K562 (cell line): ENCODE data around the gene NBEA. TPM values are rescaled to one million over a fixed set of nuclear protein-coding genes. Genes with fewer than 3 reads are reported as not detected.
"Not testable (repeated sequence)": the region's sequence is repeated elsewhere in the genome, so short reads cannot be mapped to it uniquely, and the experiment has no call there.

Source experiments
- ATAC-seq: fragments of 200-7000 bp; cut with Tn5 transposase; 3 replicates; pipeline ENCODE4 v1.9.1; 2020; ENCODE audit warnings: moderate library complexity
- BruUV-seq: library from RNA; stranded (reverse); fragments of 400-500 nt; replicated peaks from 2 replicates; lab custom pipeline; 2021; lab: Mats Ljungman, UMichigan
- CTCF ChIA-PET: fragments of 300-600 bp; formaldehyde crosslinking; extraction: SDS; loops from one replicate; lab custom pipeline; 2021; ENCODE audit warnings: low intra/inter-chr PET ratio; lab: Yijun Ruan, JAX
- POLR2A ChIA-PET: fragments of 300-600, 350-650 bp; sonication (Branson Sonifier 250); formaldehyde crosslinking; extraction: SDS; loops from one replicate; lab custom pipeline; 2021; ENCODE audit warnings: antibody characterized with exemption, inconsistent platforms; lab: Yijun Ruan, JAX
- DNase-seq, 4 experiments: peaks; one replicate each; pipeline versions ENCODE4 v3.0.0 to v3.0.0-alpha.2; 2011 to 2018; ENCODE audit warnings: low spot score in 3 of 4, mixed read lengths in 3 of 4; ENCODE audit errors: extremely low read depth in 1 of 4
- FAIRE-seq: peaks from 2 replicates; lab custom pipeline; 2011; peaks lifted over from hg19 to GRCh38; lab: Jason Lieb, UNC
- H2AFZ ChIP-seq: 2 replicates; pipeline ENCODE4 v1.6.0; 2011; ENCODE audit warnings: low read depth, low read length, control low read depth, inconsistent platforms
- H3K27ac ChIP-seq: fragments of 200-600 bp; 3 replicates; pipeline ENCODE4 v1.8.0; 2011; ENCODE audit warnings: low read depth, mild to moderate bottlenecking, control low read depth, inconsistent platforms, low read length, moderate library complexity, mixed read lengths; ENCODE audit errors: extremely low read depth
- H3K27me3 ChIP-seq, 2 experiments: fragments of 300-600 bp in 1 of 2; 2 replicates in 1 of 2; 3 replicates in 1 of 2; pipeline versions ENCODE4 v1.6.0 to v1.8.0; 2011; ENCODE audit warnings: inconsistent platforms in 2 of 2, low read length in 2 of 2, mild to moderate bottlenecking in 1 of 2, mixed read lengths in 1 of 2, moderate library complexity in 1 of 2; ENCODE audit not compliant: control insufficient read depth in 2 of 2, insufficient read depth in 2 of 2
- H3K36me3 ChIP-seq: fragments of 300-600 bp; 3 replicates; pipeline ENCODE4 v1.8.0; 2011; ENCODE audit warnings: mild to moderate bottlenecking, low read length, inconsistent platforms; ENCODE audit not compliant: control insufficient read depth, insufficient read depth
- H3K4me1 ChIP-seq, 2 experiments: fragments of 200-600 bp in 1 of 2; replicated peaks in 1 of 2; 2 replicates in 1 of 2; 3 replicates in 1 of 2; pipeline versions ENCODE4 v1.5.1 to v1.8.0; 2011; ENCODE audit warnings: inconsistent platforms in 2 of 2, low read length in 2 of 2, mild to moderate bottlenecking in 1 of 2, mixed read lengths in 1 of 2, moderate library complexity in 1 of 2; ENCODE audit not compliant: control insufficient read depth in 2 of 2, insufficient read depth in 2 of 2
- H3K4me2 ChIP-seq: 2 replicates; pipeline ENCODE4 v1.6.1; 2011; ENCODE audit warnings: low read length, control low read depth, inconsistent platforms, mixed read lengths; ENCODE audit not compliant: insufficient read depth
- H3K4me3 ChIP-seq: fragments of 200-600 bp; sonication (generic), shearing (Covaris generic); 2 replicates; pipeline ENCODE4 v1.5.1; 2016; ENCODE audit warnings: control low read depth, inconsistent platforms
- H3K79me2 ChIP-seq: fragments of 200-600 bp; 3 replicates; pipeline ENCODE4 v1.8.0; 2011; ENCODE audit warnings: low read length, inconsistent platforms; ENCODE audit not compliant: control insufficient read depth, insufficient read depth
- H3K9ac ChIP-seq, 2 experiments: 2 replicates each; pipeline versions ENCODE4 v1.6.0 to v1.6.1; 2011; ENCODE audit warnings: low read depth in 2 of 2, low read length in 2 of 2, control low read depth in 1 of 2, inconsistent platforms in 1 of 2, mild to moderate bottlenecking in 1 of 2, mixed read lengths in 1 of 2; ENCODE audit not compliant: insufficient read depth in 1 of 2
- H3K9me1 ChIP-seq: one replicate; pipeline ENCODE4 v1.6.0; 2011; ENCODE audit warnings: inconsistent platforms, mild to moderate bottlenecking, low read length, moderate library complexity; ENCODE audit not compliant: control insufficient read depth, insufficient read depth
- H3K9me3 ChIP-seq: replicated peaks from 2 replicates; pipeline ENCODE4 v1.5.1; 2011; ENCODE audit warnings: low read depth, low read length, inconsistent platforms; ENCODE audit not compliant: control insufficient read depth, insufficient read depth
- H4K20me1 ChIP-seq: replicated peaks from 2 replicates; pipeline ENCODE4 v1.6.1; 2011; ENCODE audit warnings: low read length, inconsistent platforms, mixed read lengths; ENCODE audit not compliant: control insufficient read depth, insufficient read depth
- CHD2 ChIP-seq: IDR thresholded peaks from 2 replicates; pipeline ENCODE4 v1.6.1; 2011; ENCODE audit warnings: low read depth, low read length
- DLX4 ChIP-seq: fragments of 250-450 bp; sonication (Bioruptor Pico); IDR thresholded peaks from 2 replicates; pipeline ENCODE4 v1.6.1; 2021; ENCODE audit warnings: mild to moderate bottlenecking
- FOXM1 ChIP-seq, 2 experiments: fragments of 450-650 bp in 1 of 2; sonication (generic) in 1 of 2; formaldehyde crosslinking in 1 of 2; IDR thresholded peaks; 2 replicates each; pipeline versions ENCODE4 v1.6.1 to v1.9.0; 2017 to 2022; ENCODE audit warnings: low read depth in 2 of 2, mild to moderate bottlenecking in 2 of 2, missing genetic modification reagents in 1 of 2, moderate library complexity in 1 of 2
- HDGF ChIP-seq: fragments of 450-650 bp; IDR thresholded peaks from 2 replicates; pipeline ENCODE4 v1.6.1; 2016
- OTX1 ChIP-seq: fragments of 450-650 bp; formaldehyde crosslinking; IDR thresholded peaks from 2 replicates; pipeline ENCODE4 v1.4.0; 2022; ENCODE audit warnings: mild to moderate bottlenecking
- PBX2 ChIP-seq, 2 experiments: IDR thresholded peaks in 1 of 2; conservative IDR thresholded peaks in 1 of 2; 2 replicates each; pipeline ENCODE4 v1.6.1; 2016; ENCODE audit warnings: low read depth in 2 of 2, mild to moderate bottlenecking in 1 of 2, missing compliant biosample characterization in 1 of 2, missing genetic modification characterization in 1 of 2, moderate library complexity in 1 of 2
- SNIP1 ChIP-seq: fragments of 450-650 bp; IDR thresholded peaks from 2 replicates; pipeline ENCODE4 v1.7.1; 2017; ENCODE audit warnings: low read depth, mild to moderate bottlenecking
- SREBF1 ChIP-seq: fragments of 150-350 bp; IDR thresholded peaks from 2 replicates; pipeline ENCODE4 v1.6.1; 2014; ENCODE audit warnings: antibody characterized with exemption, low read depth, low read length, borderline replicate concordance
- STAT5B ChIP-seq: fragments of 250-450 bp; sonication (Bioruptor Pico); IDR thresholded peaks from 2 replicates; pipeline ENCODE4 v1.8.0; 2021; ENCODE audit warnings: mild to moderate bottlenecking, inconsistent platforms
- TCF7L2 ChIP-seq: fragments of 150-350 bp; IDR thresholded peaks from 2 replicates; pipeline ENCODE4 v1.6.1; 2016; ENCODE audit warnings: low read depth, mild to moderate bottlenecking, low read length, moderate library complexity
- TRIM24 ChIP-seq, 2 experiments: fragments of 450-650 bp; IDR thresholded peaks; 2 replicates each; pipeline ENCODE4 v1.6.1; 2016
- WGBS: fragments of 100-300 bp; shearing (Covaris generic); methylation state at CpG from one replicate; pipeline ENCODE4 v1.1.6; 2016; ENCODE audit warnings: low coverage, mixed read lengths; ENCODE audit not compliant: insufficient coverage; ENCODE audit errors: missing lambda C conversion rate; 5-methylcytosine and 5-hydroxymethylcytosine counted together
- in situ Hi-C: fragments of 300-500 bp; cut with MboI; formaldehyde crosslinking; loops from 4 replicates; pipeline ENCODE4 v1.15.0; 2018; ENCODE audit warnings: inconsistent platforms, mixed read lengths
- intact Hi-C: fragments of 100-400 bp; cut with micrococcal nuclease; formaldehyde crosslinking; loops from 2 replicates; pipeline ENCODE4 v1.14.2; 2022
- polyA plus RNA-seq, 8 experiments: library from polyadenylated mRNA; depleted of rRNA in 4 of 8; stranded (reverse) in 5 of 8; unstranded in 3 of 8; fragments of >200 nt; fragmentation: Nextera tagmentation in 2 of 8; fragmentation: Illumina TruSeq in 1 of 8; extraction: Ambion mirVana in 2 of 8; extraction: Trizol in 1 of 8; gene quantifications; 2 replicates each; pipeline versions ENCODE4 v1.2.1 to v1.2.3, GENCODE V29; 2011 to 2014; ENCODE audit warnings: inconsistent platforms in 1 of 8, missing spikeins in 1 of 8
- total RNA-seq, 7 experiments: library from RNA; depleted of rRNA in 6 of 7; stranded (reverse); fragments of >200 nt in 6 of 7; fragmentation: Illumina TruSeq in 2 of 7; extraction: Trizol in 2 of 7; gene quantifications; 2 replicates each; pipeline versions ENCODE4 v1.2.1 to v1.2.3, GENCODE V29; 2011 to 2021; ENCODE audit warnings: low replicate concordance in 1 of 7

The NBEA gene
- total and polyA plus RNA-seq, 9 of the 15 experiments (the other 6 are each of a cell fraction or from before 2014, with no cell fraction given), result 0.03 to 0.94 (median 0.05) TPM; not detected in 2

- ATAC-seq (no peak), FAIRE-seq (no peak), DNase-seq (no peak)
- Histone ChIP-seq H3K4me2 (no peak overlapping the region), H2AFZ (no peak overlapping the region), H3K9me1 (no peaks in the 10 kb centered on the region), H4K20me1 (no peaks in the 10 kb centered on the region), H3K27ac (no peak overlapping the region), H3K27me3 (no peaks in the 10 kb centered on the region), H3K79me2 (no peaks in the 10 kb centered on the region), H3K4me3 (no peak overlapping the region), H3K4me1 (no peaks in the 10 kb centered on the region), H3K9me3 (no peaks in the 10 kb centered on the region), H3K9ac (no peak overlapping the region), H3K36me3 (no peaks in the 10 kb centered on the region)
- ChIA-PET POLR2A (no interaction called here), CTCF (no interaction called here)
- WGBS, result 0% methylated on average over 2 of the region's 4 CpGs
- TF ChIP-seq HDGF, result no peak
- TF ChIP-seq DLX4 (CRISPR knock-in tag), result no peak
- TF ChIP-seq TCF7L2, result no peak
- TF ChIP-seq SREBF1, result no peak
- no peak for TF ChIP-seq OTX1 (CRISPR knock-in tag)
- no peak for TF ChIP-seq SNIP1
- TF ChIP-seq STAT5B (CRISPR knock-in tag), result no peak
- no peak for TF ChIP-seq TRIM24 (IDR thresholded peaks at IDR 0.05)
- no peak for TF ChIP-seq PBX2 (CRISPR knock-in tag; IDR thresholded peaks at IDR 0.05; ENCODE audit: low read depth)
- TF ChIP-seq PBX2 (tag; conservative IDR thresholded peaks at IDR 0.05; ENCODE audit: low read depth), result no peak
- no peak for TF ChIP-seq FOXM1 (IDR thresholded peaks at IDR 0.05; ENCODE audit: low read depth)
- no peak for TF ChIP-seq FOXM1 (CRISPR knock-in tag; IDR thresholded peaks at IDR 0.05; ENCODE audit: low read depth)
- TF ChIP-seq CHD2, result no peak
- no TSS peak for BruUV-seq
- intact Hi-C loops, result no loop called here
- in situ Hi-C loops, result no loop called here
Measured at GRCh38 chr13:35675651-35676050, 733.6 kb downstream of the NBEA start.

- H3K9ac ChIP-seq, H3K9me3 ChIP-seq, H3K4me1 ChIP-seq, H3K9me1 ChIP-seq, CTCF ChIA-PET, H3K4me2 ChIP-seq, H4K20me1 ChIP-seq, H3K4me3 ChIP-seq, H3K79me2 ChIP-seq, H3K36me3 ChIP-seq, in situ Hi-C loops, BruUV-seq, ATAC-seq, DNase-seq, FAIRE-seq, H2AFZ ChIP-seq, intact Hi-C loops, H3K27me3 ChIP-seq, H3K27ac ChIP-seq: not testable (repeated sequence)
- 0% methylated on average over 6 of the region's 6 CpGs for WGBS
- POLR2A ChIA-PET, result interaction anchor here (0.8 kb wide), 1 partner anchor 14 kb away, joined by 3 read pairs; no protein-coding TSS in a partner anchor
Measured at GRCh38 chr13:35677863-35678262, 735.8 kb downstream of the NBEA start.
